SK-N-SH (cell line): ENCODE data around the gene GLRA3. TPM values are rescaled to one million over a fixed set of nuclear protein-coding genes. Genes with fewer than 3 reads are reported as not detected.

Experiments used
- CTCF ChIA-PET: fragments of 300-600, 350-600 bp; formaldehyde crosslinking; extraction: SDS; loops from one replicate; lab custom pipeline; 2021; lab: Yijun Ruan, JAX
- POLR2A ChIA-PET: fragments of 350-600 bp; sonication (Branson Sonifier 250); formaldehyde crosslinking; extraction: SDS; loops from one replicate; lab custom pipeline; 2020; ENCODE audit warnings: antibody characterized with exemption, inconsistent platforms; lab: Yijun Ruan, JAX
- DNase-seq: peaks from one replicate; pipeline ENCODE4 v3.0.0; 2012
- H2AFZ ChIP-seq: fragments of 200-600 bp; sonication (generic); 2 replicates; pipeline ENCODE4 v1.8.1; 2016; ENCODE audit warnings: antibody characterized with exemption, mild to moderate bottlenecking, low read depth
- H3F3A ChIP-seq: fragments of 200-600 bp; sonication (generic); replicated peaks from 2 replicates; pipeline ENCODE3; 2016; ENCODE audit warnings: antibody characterized with exemption, mild to moderate bottlenecking; ENCODE audit not compliant: insufficient read depth
- H3K27ac ChIP-seq, 2 experiments: fragments of 200-500 bp in 1 of 2; fragments of 200-600 bp in 1 of 2; sonication (Bioruptor generic) in 1 of 2; sonication (generic), shearing (Covaris generic) in 1 of 2; 2 replicates each; pipeline versions ENCODE4 v1.5.1 to v1.6.1; 2014 to 2016; ENCODE audit warnings: low read depth in 2 of 2, inconsistent platforms in 1 of 2, low read length in 1 of 2, mild to moderate bottlenecking in 1 of 2, mixed read lengths in 1 of 2
- H3K27me3 ChIP-seq: fragments of 200-600 bp; sonication (generic), shearing (Covaris generic); 2 replicates; pipeline ENCODE4 v1.6.1; 2016; ENCODE audit warnings: mixed run types; ENCODE audit not compliant: insufficient read depth
- H3K36me3 ChIP-seq, 2 experiments: fragments of 200-500 bp in 1 of 2; fragments of 200-600 bp in 1 of 2; sonication (Bioruptor generic) in 1 of 2; sonication (generic) in 1 of 2; replicated peaks in 1 of 2; 2 replicates each; pipeline versions ENCODE3 to v1.5.1; 2014 to 2016; ENCODE audit warnings: low read length in 1 of 2, mild to moderate bottlenecking in 1 of 2; ENCODE audit not compliant: insufficient read depth in 2 of 2, control insufficient read depth in 1 of 2
- H3K4me1 ChIP-seq, 2 experiments: fragments of 200-500 bp in 1 of 2; fragments of 200-600 bp in 1 of 2; sonication (Bioruptor generic) in 1 of 2; sonication (generic), shearing (Covaris generic) in 1 of 2; 2 replicates each; pipeline versions ENCODE4 v1.5.1 to v1.6.1; 2014 to 2016; ENCODE audit warnings: low read depth in 1 of 2, low read length in 1 of 2, mixed run types in 1 of 2; ENCODE audit not compliant: insufficient read depth in 2 of 2, control insufficient read depth in 1 of 2
- H3K4me2 ChIP-seq: fragments of 200-600 bp; sonication (generic), shearing (Covaris generic); 2 replicates; pipeline ENCODE4 v1.6.1; 2017; ENCODE audit warnings: mixed run types
- H3K4me3 ChIP-seq, 2 experiments: fragments of 200-500 bp in 1 of 2; fragments of 200-600 bp in 1 of 2; sonication (Bioruptor generic) in 1 of 2; sonication (generic), shearing (Covaris generic) in 1 of 2; 2 replicates each; pipeline versions ENCODE4 v1.5.1 to v1.8.1; 2014 to 2016; ENCODE audit warnings: low read depth in 2 of 2, inconsistent platforms in 1 of 2, low read length in 1 of 2, mild to moderate bottlenecking in 1 of 2, mixed read lengths in 1 of 2, moderate library complexity in 1 of 2
- H3K79me2 ChIP-seq: fragments of 200-600 bp; sonication (generic); 2 replicates; pipeline ENCODE4 v1.8.1; 2017; ENCODE audit warnings: mild to moderate bottlenecking; ENCODE audit not compliant: insufficient read depth
- H3K9ac ChIP-seq: fragments of 200-600 bp; sonication (generic); 2 replicates; pipeline ENCODE4 v1.6.1; 2017; ENCODE audit warnings: mixed run types
- H3K9me2 ChIP-seq: fragments of 200-600 bp; sonication (generic); 2 replicates; pipeline ENCODE4 v1.6.1; 2017; ENCODE audit warnings: mixed run types
- H3K9me3 ChIP-seq: fragments of 200-600 bp; sonication (generic); 2 replicates; pipeline ENCODE4 v1.6.1; 2017; ENCODE audit warnings: mixed run types, mild to moderate bottlenecking, moderate library complexity
- H4K20me1 ChIP-seq: fragments of 200-600 bp; sonication (generic); 2 replicates; pipeline ENCODE4 v1.6.1; 2017; ENCODE audit warnings: mild to moderate bottlenecking, mixed run types; ENCODE audit not compliant: insufficient read depth
- ELF1 ChIP-seq: IDR thresholded peaks from 2 replicates; pipeline ENCODE4 v1.4.0; 2012
- EP300 ChIP-seq, 2 experiments: IDR thresholded peaks; 2 replicates each; pipeline versions ENCODE4 v1.4.0 to v1.6.1; 2012; ENCODE audit warnings: borderline replicate concordance in 1 of 2, low read depth in 1 of 2, low read length in 1 of 2
- FOSL2 ChIP-seq: IDR thresholded peaks from 2 replicates; pipeline ENCODE4 v1.4.0; 2012; ENCODE audit warnings: low read depth, mild to moderate bottlenecking, moderate library complexity, borderline replicate concordance
- FOXJ3 ChIP-seq: sonication (generic); formaldehyde crosslinking; IDR thresholded peaks from 2 replicates; pipeline ENCODE4 v1.5.1; 2020; ENCODE audit warnings: mild to moderate bottlenecking, missing genetic modification reagents
- FOXM1 ChIP-seq: IDR thresholded peaks from 2 replicates; pipeline ENCODE4 v1.4.0; 2012; ENCODE audit warnings: low read depth, mild to moderate bottlenecking
- GABPA ChIP-seq: IDR thresholded peaks from 2 replicates; pipeline ENCODE4 v1.4.0; 2012; ENCODE audit warnings: low read depth, mild to moderate bottlenecking
- GATA2 ChIP-seq: sonication (generic); formaldehyde crosslinking; IDR thresholded peaks from 2 replicates; pipeline ENCODE4 v1.5.0; 2020; ENCODE audit warnings: mild to moderate bottlenecking, missing genetic modification reagents
- JUND ChIP-seq: IDR thresholded peaks from 2 replicates; pipeline ENCODE4 v1.4.0; 2012
- MEF2A ChIP-seq: IDR thresholded peaks from 2 replicates; pipeline ENCODE4 v1.4.0; 2012; ENCODE audit warnings: low read depth, borderline replicate concordance
- MXI1 ChIP-seq: IDR thresholded peaks from 2 replicates; pipeline ENCODE4 v1.6.1; 2012; ENCODE audit warnings: mild to moderate bottlenecking, low read depth, low read length, improper control_type of control experiment
- POLR2AphosphoS5 ChIP-seq: IDR thresholded peaks from 2 replicates; pipeline ENCODE4 v1.6.1; 2012; ENCODE audit warnings: low read depth, low read length
- RCOR1 ChIP-seq: fragments of 150-350 bp; IDR thresholded peaks from 2 replicates; pipeline ENCODE4 v1.6.1; 2017; ENCODE audit warnings: antibody characterized with exemption, low read length
- TEAD4 ChIP-seq: IDR thresholded peaks from 2 replicates; pipeline ENCODE4 v1.4.0; 2012; ENCODE audit warnings: mild to moderate bottlenecking, borderline replicate concordance; ENCODE audit not compliant: insufficient read depth
- YY1 ChIP-seq: IDR thresholded peaks from 2 replicates; pipeline ENCODE4 v1.4.0; 2012; ENCODE audit warnings: low read depth, mild to moderate bottlenecking
- WGBS: methylation state at CpG from one replicate; pipeline ENCODE4 v1.1.6; 2017; ENCODE audit warnings: low lambda C conversion rate; 5-methylcytosine and 5-hydroxymethylcytosine counted together
- polyA plus RNA-seq, 3 experiments: library from polyadenylated mRNA; depleted of rRNA; stranded (reverse); fragments of >200 nt; gene quantifications; 2 replicates each; pipeline ENCODE4 v1.2.3, GENCODE V29; 2012
- TF ChIP-seq, protein P1 (sequence below): IDR thresholded peaks from 2 replicates; pipeline ENCODE4 v1.4.0; 2012; ENCODE audit warnings: low read depth, borderline replicate concordance
- TF ChIP-seq, protein P2 (sequence below): IDR thresholded peaks from 2 replicates; pipeline ENCODE4 v1.4.0; 2012; ENCODE audit warnings: low read depth
- TF ChIP-seq, protein P3 (sequence below): IDR thresholded peaks from 2 replicates; pipeline ENCODE4 v1.6.1; 2012; ENCODE audit warnings: mild to moderate bottlenecking, low read depth, low read length, moderate library complexity
- TF ChIP-seq, protein P4 (sequence below): IDR thresholded peaks from 2 replicates; pipeline ENCODE4 v1.4.0; 2012; ENCODE audit warnings: low read depth, borderline replicate concordance

Gene GLRA3
- polyA plus RNA-seq, 1 of the 3 experiments (the other 2 are of a cell fraction), result not detected

DNA sequence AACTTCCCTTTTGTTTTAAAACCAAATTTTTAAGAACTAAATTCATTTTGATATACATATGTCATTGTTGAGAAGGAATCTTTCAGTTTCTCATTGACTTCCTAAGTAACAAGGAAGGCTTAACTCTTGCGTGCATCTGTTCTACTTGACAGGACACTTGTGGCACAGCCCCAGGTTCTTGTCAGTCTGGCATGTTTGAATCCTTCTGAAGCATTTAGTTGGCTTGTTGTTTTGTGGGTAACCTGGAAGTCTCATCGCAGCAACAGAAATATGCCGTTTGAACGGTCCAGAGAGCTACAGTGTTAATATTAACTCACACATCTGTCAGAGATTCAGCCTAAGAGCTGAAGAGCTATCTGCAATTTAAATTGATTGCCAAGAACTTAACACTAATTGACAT lies 76.0 kb downstream of the GLRA3 start:
- Histone ChIP-seq H3K36me3 (no peaks in the 10 kb centered on the region), H3K27me3 (no peaks in the 10 kb centered on the region), H3K4me1 (no peaks in the 10 kb centered on the region), H4K20me1 (no peaks in the 10 kb centered on the region), H3K4me3 (no peak overlapping the region), H3K27ac (no peak overlapping the region), H3K79me2 (no peaks in the 10 kb centered on the region), H3K9me3 (no peaks in the 10 kb centered on the region), H3K4me2 (no peak overlapping the region), H2AFZ (no peak overlapping the region), H3K9ac (no peak overlapping the region), H3K9me2 (no peaks in the 10 kb centered on the region), H3F3A (no peaks in the 10 kb centered on the region)
- TF ChIP-seq EP300 (IDR thresholded peaks at IDR 0.05; ENCODE audit: borderline replicate concordance in 1 of 2, low read depth in 1 of 2, low read length in 1 of 2), result no peak
- CTCF ChIA-PET, result interaction anchor here (1.5 kb wide), 1 partner anchor 11 kb away, joined by 8 read pairs; no protein-coding TSS in a partner anchor
- WGBS, result 27% methylated on average over 4 of the region's 4 CpGs
- no peak for DNase-seq
- POLR2A ChIA-PET, result no interaction called here

DNA sequence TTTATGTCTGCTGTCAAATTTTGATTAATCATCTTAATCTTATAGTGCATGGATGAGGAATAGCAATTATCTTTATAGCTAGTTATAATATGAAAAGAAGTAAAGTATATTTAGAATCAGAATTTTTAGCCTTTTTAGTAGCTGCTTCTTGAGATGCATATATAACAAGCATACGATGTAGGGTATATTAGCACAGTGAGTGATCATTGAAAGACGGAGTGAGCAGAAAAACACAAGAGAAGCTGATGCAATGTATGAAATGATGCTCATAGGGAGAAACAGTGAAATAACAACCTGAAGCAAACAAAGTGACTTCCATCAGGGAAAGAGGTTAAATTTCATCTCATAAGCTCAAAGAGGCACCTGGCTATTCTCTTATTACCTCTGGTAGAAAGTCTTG lies 77.0 kb downstream of the GLRA3 start:
- H3K36me3 ChIP-seq, result no peaks in the 10 kb centered on the region
- CTCF ChIA-PET, result interaction anchor here (1.5 kb wide), 1 partner anchor 12 kb away, joined by 8 read pairs; no protein-coding TSS in a partner anchor
- H3F3A ChIP-seq, result no peaks in the 10 kb centered on the region
- no peaks in the 10 kb centered on the region for H3K9me2 ChIP-seq
- no peak for DNase-seq
- H3K4me3 ChIP-seq, result no peak overlapping the region
- H3K9ac ChIP-seq, result no peak overlapping the region
- no peak overlapping the region for H2AFZ ChIP-seq
- H3K27me3 ChIP-seq, result no peaks in the 10 kb centered on the region
- H3K79me2 ChIP-seq, result no peaks in the 10 kb centered on the region
- POLR2A ChIA-PET, result no interaction called here
- no peak overlapping the region for H3K27ac ChIP-seq
- no peaks in the 10 kb centered on the region for H3K4me1 ChIP-seq
- 21% methylated on average over 2 of the region's 2 CpGs for WGBS
- no peaks in the 10 kb centered on the region for H3K9me3 ChIP-seq
- TF ChIP-seq FOSL2 (no peak), JUND (no peak), FOXM1 (no peak), RCOR1 (no peak), YY1 (no peak), MEF2A (no peak), MXI1 (no peak), TEAD4 (no peak), ELF1 (no peak), GATA2 (CRISPR knock-in tag) (no peak), FOXJ3 (CRISPR knock-in tag) (no peak), GABPA (no peak), POLR2AphosphoS5 (no peak)
- TF ChIP-seq, protein P1, sequence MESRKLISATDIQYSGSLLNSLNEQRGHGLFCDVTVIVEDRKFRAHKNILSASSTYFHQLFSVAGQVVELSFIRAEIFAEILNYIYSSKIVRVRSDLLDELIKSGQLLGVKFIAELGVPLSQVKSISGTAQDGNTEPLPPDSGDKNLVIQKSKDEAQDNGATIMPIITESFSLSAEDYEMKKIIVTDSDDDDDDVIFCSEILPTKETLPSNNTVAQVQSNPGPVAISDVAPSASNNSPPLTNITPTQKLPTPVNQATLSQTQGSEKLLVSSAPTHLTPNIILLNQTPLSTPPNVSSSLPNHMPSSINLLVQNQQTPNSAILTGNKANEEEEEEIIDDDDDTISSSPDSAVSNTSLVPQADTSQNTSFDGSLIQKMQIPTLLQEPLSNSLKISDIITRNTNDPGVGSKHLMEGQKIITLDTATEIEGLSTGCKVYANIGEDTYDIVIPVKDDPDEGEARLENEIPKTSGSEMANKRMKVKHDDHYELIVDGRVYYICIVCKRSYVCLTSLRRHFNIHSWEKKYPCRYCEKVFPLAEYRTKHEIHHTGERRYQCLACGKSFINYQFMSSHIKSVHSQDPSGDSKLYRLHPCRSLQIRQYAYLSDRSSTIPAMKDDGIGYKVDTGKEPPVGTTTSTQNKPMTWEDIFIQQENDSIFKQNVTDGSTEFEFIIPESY, result no peak
- TF ChIP-seq, protein P2, sequence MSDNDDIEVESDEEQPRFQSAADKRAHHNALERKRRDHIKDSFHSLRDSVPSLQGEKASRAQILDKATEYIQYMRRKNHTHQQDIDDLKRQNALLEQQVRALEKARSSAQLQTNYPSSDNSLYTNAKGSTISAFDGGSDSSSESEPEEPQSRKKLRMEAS, result no peak
- TF ChIP-seq, protein P3, sequence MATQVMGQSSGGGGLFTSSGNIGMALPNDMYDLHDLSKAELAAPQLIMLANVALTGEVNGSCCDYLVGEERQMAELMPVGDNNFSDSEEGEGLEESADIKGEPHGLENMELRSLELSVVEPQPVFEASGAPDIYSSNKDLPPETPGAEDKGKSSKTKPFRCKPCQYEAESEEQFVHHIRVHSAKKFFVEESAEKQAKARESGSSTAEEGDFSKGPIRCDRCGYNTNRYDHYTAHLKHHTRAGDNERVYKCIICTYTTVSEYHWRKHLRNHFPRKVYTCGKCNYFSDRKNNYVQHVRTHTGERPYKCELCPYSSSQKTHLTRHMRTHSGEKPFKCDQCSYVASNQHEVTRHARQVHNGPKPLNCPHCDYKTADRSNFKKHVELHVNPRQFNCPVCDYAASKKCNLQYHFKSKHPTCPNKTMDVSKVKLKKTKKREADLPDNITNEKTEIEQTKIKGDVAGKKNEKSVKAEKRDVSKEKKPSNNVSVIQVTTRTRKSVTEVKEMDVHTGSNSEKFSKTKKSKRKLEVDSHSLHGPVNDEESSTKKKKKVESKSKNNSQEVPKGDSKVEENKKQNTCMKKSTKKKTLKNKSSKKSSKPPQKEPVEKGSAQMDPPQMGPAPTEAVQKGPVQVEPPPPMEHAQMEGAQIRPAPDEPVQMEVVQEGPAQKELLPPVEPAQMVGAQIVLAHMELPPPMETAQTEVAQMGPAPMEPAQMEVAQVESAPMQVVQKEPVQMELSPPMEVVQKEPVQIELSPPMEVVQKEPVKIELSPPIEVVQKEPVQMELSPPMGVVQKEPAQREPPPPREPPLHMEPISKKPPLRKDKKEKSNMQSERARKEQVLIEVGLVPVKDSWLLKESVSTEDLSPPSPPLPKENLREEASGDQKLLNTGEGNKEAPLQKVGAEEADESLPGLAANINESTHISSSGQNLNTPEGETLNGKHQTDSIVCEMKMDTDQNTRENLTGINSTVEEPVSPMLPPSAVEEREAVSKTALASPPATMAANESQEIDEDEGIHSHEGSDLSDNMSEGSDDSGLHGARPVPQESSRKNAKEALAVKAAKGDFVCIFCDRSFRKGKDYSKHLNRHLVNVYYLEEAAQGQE, result no peak
- TF ChIP-seq, protein P4, sequence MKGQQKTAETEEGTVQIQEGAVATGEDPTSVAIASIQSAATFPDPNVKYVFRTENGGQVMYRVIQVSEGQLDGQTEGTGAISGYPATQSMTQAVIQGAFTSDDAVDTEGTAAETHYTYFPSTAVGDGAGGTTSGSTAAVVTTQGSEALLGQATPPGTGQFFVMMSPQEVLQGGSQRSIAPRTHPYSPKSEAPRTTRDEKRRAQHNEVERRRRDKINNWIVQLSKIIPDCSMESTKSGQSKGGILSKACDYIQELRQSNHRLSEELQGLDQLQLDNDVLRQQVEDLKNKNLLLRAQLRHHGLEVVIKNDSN, result no peak
- TF ChIP-seq, all 33 proteins: peak for 0
- H4K20me1 ChIP-seq, result no peaks in the 10 kb centered on the region
- no peak overlapping the region for H3K4me2 ChIP-seq
